Stomach (tissue), 9 donors: Measurements from ENCODE around the gene CMTM4. TPM values are rescaled to one million over a fixed set of nuclear protein-coding genes. Genes with fewer than 3 reads are reported as not detected.

Experiments
- DNase-seq, 2 donors: peaks; one replicate each; pipeline versions ENCODE4 v3.0.0 to v3.0.0-alpha.2; 2013 to 2019
- H3K27ac ChIP-seq, 5 donors: fragments of 200-600 bp in 4 of 5; sonication (generic) in 4 of 5; one replicate each; pipeline ENCODE4 v1.5.1; 2013 to 2019; ENCODE audit warnings: mild to moderate bottlenecking in 1 of 5, moderate library complexity in 1 of 5
- H3K27me3 ChIP-seq, 3 donors: fragments of 200-600 bp; sonication (generic); one replicate each; pipeline ENCODE4 v1.5.1; 2017 to 2019; ENCODE audit warnings: mixed run types in 1 of 3
- H3K36me3 ChIP-seq, 4 donors: fragments of 200-600 bp; sonication (generic); 1 replicate in 3 of 4; 2 replicates in 1 of 4; pipeline ENCODE4 v1.5.1; 2016 to 2019
- H3K4me1 ChIP-seq, 4 donors: fragments of 200-600 bp; sonication (generic); one replicate each; pipeline ENCODE4 v1.5.1; 2016 to 2019
- H3K4me3 ChIP-seq, 4 donors: fragments of 200-600 bp; sonication (generic) in 3 of 4; one replicate each; pipeline ENCODE4 v1.5.1; 2016 to 2019; ENCODE audit warnings: mild to moderate bottlenecking in 1 of 4
- H3K9me3 ChIP-seq, 4 donors: fragments of 200-600 bp; sonication (generic); one replicate each; pipeline ENCODE4 v1.5.1; 2016 to 2019
- EP300 ChIP-seq: sonication (generic); formaldehyde crosslinking; IDR thresholded peaks from one replicate; pipeline ENCODE4 v1.6.1; 2017; ENCODE audit warnings: antibody characterized with exemption
- POLR2A ChIP-seq, 4 donors: fragments of 450-650 bp; IDR thresholded peaks; one replicate each; pipeline ENCODE4 v1.6.1; 2016; ENCODE audit warnings: antibody characterized with exemption in 4 of 4, control low read depth in 2 of 4, mild to moderate bottlenecking in 1 of 4, moderate library complexity in 1 of 4
- POLR2AphosphoS5 ChIP-seq, 3 donors: sonication (generic); formaldehyde crosslinking; IDR thresholded peaks; one replicate each; pipeline ENCODE4 v1.6.1; 2016; ENCODE audit warnings: antibody characterized with exemption in 3 of 3
- WGBS, 5 donors: extraction: QIAGEN DNeasy Blood & Tissue Kit in 3 of 5; methylation state at CpG; one replicate each; pipeline versions ENCODE4 v1.1.5 to v1.1.7; 2013 to 2018; 5-methylcytosine and 5-hydroxymethylcytosine counted together
- intact Hi-C: fragments of 100-400 bp; cut with DNase I; formaldehyde crosslinking; loops from one replicate; pipeline ENCODE4 v1.15.1; 2023; ENCODE audit warnings: low total_unique reads
- polyA plus RNA-seq, 3 donors: library from polyadenylated mRNA; stranded (reverse); fragments of 200-250 nt; gene quantifications; one replicate each; pipeline ENCODE4 v1.2.3, GENCODE V29; 2013
- total RNA-seq, 5 donors: library from RNA; depleted of rRNA; stranded (reverse); fragments of >200 nt; gene quantifications; one replicate each; pipeline versions ENCODE4 v1.1.0 to v1.2.3, GENCODE V29; 2014 to 2016
- TF ChIP-seq, protein P1 (sequence below), 7 experiments: fragments of 450-650 bp in 4 of 7; fragments of 200-600 bp in 3 of 7; sonication (generic) in 3 of 7; IDR thresholded peaks; one replicate each; pipeline ENCODE4 v1.5.1; 2016 to 2019; ENCODE audit warnings: antibody characterized with exemption in 7 of 7, control low read depth in 2 of 7, mild to moderate bottlenecking in 1 of 7
- donor health status: healthy with polysubstance abuse.
- donor health status: Bipolar disorder and iron deficiency.
- donor health status: healthy.

The CMTM4 gene
- total and polyA plus RNA-seq, 8 donors, result 10.5 to 244 (median 42.1) TPM

DNA sequence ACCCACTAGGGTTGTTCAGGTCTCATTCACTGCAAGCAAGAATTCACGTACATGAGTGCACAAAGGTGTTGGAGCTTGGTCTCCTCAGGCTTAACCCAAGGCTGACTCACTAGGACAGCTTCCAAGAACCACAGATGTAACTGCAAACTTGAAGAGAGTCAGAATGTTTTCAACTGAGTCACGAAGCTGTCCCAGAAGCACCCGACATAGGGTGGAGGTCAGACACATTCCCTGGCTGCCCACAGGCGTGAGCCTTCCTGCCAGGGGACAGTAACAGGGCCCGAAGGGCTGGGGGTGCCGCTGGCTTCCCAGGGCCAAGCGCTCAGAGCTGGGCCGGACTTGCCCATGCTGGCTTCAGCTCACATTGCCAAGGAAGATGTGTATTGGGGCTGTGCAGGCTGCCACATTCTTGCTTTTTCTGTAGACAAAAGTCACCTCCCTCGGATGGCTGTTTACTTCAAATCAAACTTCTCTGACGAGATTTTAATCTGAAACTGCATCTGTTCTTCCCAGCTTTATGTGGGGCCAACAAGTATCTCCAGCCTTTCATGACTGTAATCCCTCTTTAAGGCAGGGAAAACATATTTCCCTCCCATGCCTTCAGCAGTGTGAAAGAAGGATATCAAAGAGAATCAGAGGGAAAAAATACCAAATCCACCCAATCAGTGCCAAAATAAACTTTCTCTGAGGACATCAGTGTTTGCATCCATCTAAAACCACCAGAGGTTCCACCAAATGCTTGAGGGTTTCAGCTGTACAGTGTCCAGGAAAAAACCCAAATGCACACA, 77.8 kb downstream of the CMTM4 start:
- Histone ChIP-seq H3K4me1 (peaks cover 15 to 32% (median 21%) of the 10 kb centered on the region in 4 donors), H3K27ac (peak overlapping the region; percentile 21 to 62 (median 32)), H3K27me3 (no peaks in the 10 kb centered on the region), H3K9me3 (no peaks in the 10 kb centered on the region), H3K4me3 (no peak overlapping the region), H3K36me3 (peaks cover 18 to 65% (median 50%) of the 10 kb centered on the region in 4 donors)
- no peak for DNase-seq
- TF ChIP-seq, protein P1, sequence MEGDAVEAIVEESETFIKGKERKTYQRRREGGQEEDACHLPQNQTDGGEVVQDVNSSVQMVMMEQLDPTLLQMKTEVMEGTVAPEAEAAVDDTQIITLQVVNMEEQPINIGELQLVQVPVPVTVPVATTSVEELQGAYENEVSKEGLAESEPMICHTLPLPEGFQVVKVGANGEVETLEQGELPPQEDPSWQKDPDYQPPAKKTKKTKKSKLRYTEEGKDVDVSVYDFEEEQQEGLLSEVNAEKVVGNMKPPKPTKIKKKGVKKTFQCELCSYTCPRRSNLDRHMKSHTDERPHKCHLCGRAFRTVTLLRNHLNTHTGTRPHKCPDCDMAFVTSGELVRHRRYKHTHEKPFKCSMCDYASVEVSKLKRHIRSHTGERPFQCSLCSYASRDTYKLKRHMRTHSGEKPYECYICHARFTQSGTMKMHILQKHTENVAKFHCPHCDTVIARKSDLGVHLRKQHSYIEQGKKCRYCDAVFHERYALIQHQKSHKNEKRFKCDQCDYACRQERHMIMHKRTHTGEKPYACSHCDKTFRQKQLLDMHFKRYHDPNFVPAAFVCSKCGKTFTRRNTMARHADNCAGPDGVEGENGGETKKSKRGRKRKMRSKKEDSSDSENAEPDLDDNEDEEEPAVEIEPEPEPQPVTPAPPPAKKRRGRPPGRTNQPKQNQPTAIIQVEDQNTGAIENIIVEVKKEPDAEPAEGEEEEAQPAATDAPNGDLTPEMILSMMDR (IDR thresholded peaks at IDR 0.05), result no peak
- TF ChIP-seq POLR2A (IDR thresholded peaks at IDR 0.05) (no peak), EP300 (no peak), POLR2AphosphoS5 (IDR thresholded peaks at IDR 0.05) (peak in 1 of 3 donors; percentile 68)
- intact Hi-C loops, result no loop called here
- 54 to 62% (median 57%) methylated on average over 10 of the region's 10 CpGs for WGBS, 5 donors

DNA sequence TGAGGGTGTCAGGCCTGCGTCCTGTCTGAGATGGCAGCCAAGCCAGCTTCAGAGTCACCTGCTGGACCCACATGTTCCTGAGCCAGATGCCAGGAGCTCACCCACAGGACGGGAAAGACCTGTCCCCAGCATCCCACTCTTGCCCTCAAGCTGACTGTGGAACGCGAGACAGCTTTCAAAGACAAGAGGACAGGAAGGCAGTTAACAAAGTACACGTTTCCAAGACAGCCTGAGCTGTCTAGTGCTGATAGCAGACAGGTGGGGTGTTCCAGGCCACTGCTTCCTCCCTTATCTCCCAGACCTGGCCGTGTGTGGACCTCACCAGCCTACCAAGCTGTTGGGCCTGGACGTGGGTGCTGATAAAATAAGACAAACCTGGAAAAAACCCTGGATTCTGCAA, 78.8 kb downstream of the CMTM4 start:
- Histone ChIP-seq H3K4me3 (no peak overlapping the region), H3K27ac (peak overlapping the region in 3 of 5 donors; percentile 23 to 62 (median 48)), H3K9me3 (no peaks in the 10 kb centered on the region), H3K36me3 (peaks cover 29 to 68% (median 56%) of the 10 kb centered on the region in 4 donors), H3K4me1 (peaks cover 15 to 32% (median 21%) of the 10 kb centered on the region in 4 donors), H3K27me3 (no peaks in the 10 kb centered on the region)
- no peak for DNase-seq
- intact Hi-C loops, result no loop called here
- no peak for TF ChIP-seq POLR2A (IDR thresholded peaks at IDR 0.05)
- TF ChIP-seq, protein P1 (IDR thresholded peaks at IDR 0.05), result no peak
- no peak for TF ChIP-seq POLR2AphosphoS5 (IDR thresholded peaks at IDR 0.05)
- TF ChIP-seq EP300, result no peak
- 32 to 55% (median 41%) methylated on average over 7 of the region's 7 CpGs for WGBS, 5 donors

DNA sequence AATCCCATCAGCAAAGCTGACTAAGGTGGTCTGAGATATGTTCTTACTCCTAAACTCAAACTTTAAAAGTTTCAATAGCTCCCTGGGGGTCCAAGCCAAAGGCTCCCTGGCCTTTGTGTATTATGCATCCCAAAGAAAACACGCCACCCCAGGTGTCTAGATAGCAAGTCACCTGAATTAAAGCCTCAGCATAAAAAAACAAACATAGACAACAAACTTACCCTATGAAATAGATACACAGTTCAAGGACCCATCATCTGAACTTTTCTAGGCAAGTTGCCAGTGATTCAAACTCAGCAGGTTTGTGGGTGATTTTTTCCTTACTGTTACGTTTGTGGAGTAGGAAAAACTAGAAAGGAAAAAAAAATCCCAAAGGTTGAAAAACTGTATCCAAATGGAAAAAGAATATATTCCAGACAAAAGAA, 79.5 kb downstream of the CMTM4 start:
- Histone ChIP-seq H3K27ac (no peak overlapping the region), H3K9me3 (no peaks in the 10 kb centered on the region), H3K4me3 (no peak overlapping the region), H3K36me3 (peaks cover 33 to 68% (median 56%) of the 10 kb centered on the region in 4 donors), H3K27me3 (no peaks in the 10 kb centered on the region), H3K4me1 (peaks cover 15 to 32% (median 21%) of the 10 kb centered on the region in 4 donors)
- WGBS, 5 donors, result 70 to 84% (median 77%) methylated on average over 2 of the region's 2 CpGs
- no peak for DNase-seq
- TF ChIP-seq POLR2AphosphoS5 (IDR thresholded peaks at IDR 0.05) (no peak), EP300 (no peak), POLR2A (IDR thresholded peaks at IDR 0.05) (no peak)
- TF ChIP-seq, protein P1 (IDR thresholded peaks at IDR 0.05), result no peak
- intact Hi-C loops, result no loop called here

DNA sequence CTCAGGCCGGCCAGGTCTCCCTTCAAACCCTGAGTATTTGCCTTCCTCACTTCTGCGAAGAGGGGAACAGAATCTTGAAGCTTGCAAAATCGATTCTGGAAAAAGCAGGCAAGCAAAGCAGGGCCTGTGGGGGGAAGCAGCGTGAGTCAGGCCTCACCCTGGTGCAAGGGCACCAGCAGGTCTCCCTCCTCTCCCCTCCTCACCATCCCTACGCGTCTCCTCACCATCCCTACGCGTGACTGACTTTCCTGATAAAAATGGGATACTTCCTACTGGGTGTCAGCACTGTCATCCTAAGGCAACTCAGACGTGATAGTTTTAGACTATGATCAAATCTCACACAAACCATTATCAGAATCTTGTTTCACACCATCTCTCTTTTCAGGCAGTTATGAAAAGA, 80.0 kb downstream of the CMTM4 start:
- TF ChIP-seq POLR2AphosphoS5 (IDR thresholded peaks at IDR 0.05) (no peak), EP300 (no peak), POLR2A (IDR thresholded peaks at IDR 0.05) (no peak)
- TF ChIP-seq, protein P1 (IDR thresholded peaks at IDR 0.05), result no peak
- DNase-seq, result no peak
- no peaks in the 10 kb centered on the region for H3K9me3 ChIP-seq
- WGBS, 5 donors, result 76 to 81% (median 78%) methylated on average over 9 of the region's 9 CpGs
- intact Hi-C loops, result no loop called here
- H3K27me3 ChIP-seq, result no peaks in the 10 kb centered on the region
- H3K4me1 ChIP-seq, result peaks cover 15 to 32% (median 21%) of the 10 kb centered on the region in 4 donors
- H3K27ac ChIP-seq, result no peak overlapping the region
- no peak overlapping the region for H3K4me3 ChIP-seq
- peaks cover 33 to 68% (median 56%) of the 10 kb centered on the region in 4 donors for H3K36me3 ChIP-seq
